ENCODE measurements around the gene CYP2C19.
"Not testable (repeated sequence)": the region's sequence is repeated elsewhere in the genome, so short reads cannot be mapped to it uniquely, and the experiment has no call there.

CYP2C19 gene

GRCh38 chr10:94879214-94879613 lies 116.7 kb downstream of the CYP2C19 start:
- DNase-seq (ENCODE audit: low read depth in 2 of 2) = no peak

- no peak for DNase-seq (ENCODE audit: low read depth in 2 of 2)
Measured at GRCh38 chr10:94889123-94889522, 126.6 kb downstream of the CYP2C19 start.

GRCh38 chr10:94890264-94891022 lies 128.0 kb downstream of the CYP2C19 start:
- no peak for DNase-seq (ENCODE audit: low read depth in 2 of 2)

- DNase-seq (ENCODE audit: low read depth in 2 of 2) = not testable (repeated sequence)
Measured at GRCh38 chr10:94898414-94898813, 135.9 kb downstream of the CYP2C19 start.

- DNase-seq (ENCODE audit: low read depth in 2 of 2) = no peak
Measured at GRCh38 chr10:94902080-94902479, 139.6 kb downstream of the CYP2C19 start.

- no peak for DNase-seq (ENCODE audit: low read depth in 2 of 2)
Measured at GRCh38 chr10:94902570-94902969, 140.1 kb downstream of the CYP2C19 start.

All from stimulated activated CD8-positive, alpha-beta memory T cell treated with anti-CD3 and anti-CD28 coated beads, Interleukin-2, amount 100 ng/mL, for 48 hours (primary cell).